ENCODE measurements around the gene MLLT3.

DNA sequence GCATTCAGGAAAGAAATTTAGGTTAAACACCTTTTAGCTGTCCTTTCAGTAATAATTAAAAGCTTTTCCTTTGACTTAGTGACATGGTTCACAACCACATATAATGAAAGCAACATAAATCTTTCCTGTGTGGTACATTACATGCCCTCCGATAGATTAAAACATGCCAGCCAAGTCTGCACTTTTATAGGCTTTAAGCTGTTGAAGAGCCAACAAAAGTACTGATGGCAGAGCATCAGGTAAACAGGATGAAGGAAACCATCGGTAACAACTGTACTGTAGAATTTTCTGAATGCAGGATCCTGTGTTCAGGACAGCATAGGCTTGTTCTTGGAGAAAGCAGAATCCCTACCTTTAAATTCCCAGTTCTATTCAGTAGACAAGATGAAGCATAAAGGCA, 226.6 kb downstream of the MLLT3 start:
- TF ChIP-seq POLR2A (IDR thresholded peaks at IDR 0.05) (no peak), POLR2AphosphoS5 (IDR thresholded peaks at IDR 0.05) (no peak)
- TF ChIP-seq, protein P1, sequence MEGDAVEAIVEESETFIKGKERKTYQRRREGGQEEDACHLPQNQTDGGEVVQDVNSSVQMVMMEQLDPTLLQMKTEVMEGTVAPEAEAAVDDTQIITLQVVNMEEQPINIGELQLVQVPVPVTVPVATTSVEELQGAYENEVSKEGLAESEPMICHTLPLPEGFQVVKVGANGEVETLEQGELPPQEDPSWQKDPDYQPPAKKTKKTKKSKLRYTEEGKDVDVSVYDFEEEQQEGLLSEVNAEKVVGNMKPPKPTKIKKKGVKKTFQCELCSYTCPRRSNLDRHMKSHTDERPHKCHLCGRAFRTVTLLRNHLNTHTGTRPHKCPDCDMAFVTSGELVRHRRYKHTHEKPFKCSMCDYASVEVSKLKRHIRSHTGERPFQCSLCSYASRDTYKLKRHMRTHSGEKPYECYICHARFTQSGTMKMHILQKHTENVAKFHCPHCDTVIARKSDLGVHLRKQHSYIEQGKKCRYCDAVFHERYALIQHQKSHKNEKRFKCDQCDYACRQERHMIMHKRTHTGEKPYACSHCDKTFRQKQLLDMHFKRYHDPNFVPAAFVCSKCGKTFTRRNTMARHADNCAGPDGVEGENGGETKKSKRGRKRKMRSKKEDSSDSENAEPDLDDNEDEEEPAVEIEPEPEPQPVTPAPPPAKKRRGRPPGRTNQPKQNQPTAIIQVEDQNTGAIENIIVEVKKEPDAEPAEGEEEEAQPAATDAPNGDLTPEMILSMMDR (IDR thresholded peaks at IDR 0.05): no peak
